Measurements from ENCODE around the gene CCDC127.

DNA sequence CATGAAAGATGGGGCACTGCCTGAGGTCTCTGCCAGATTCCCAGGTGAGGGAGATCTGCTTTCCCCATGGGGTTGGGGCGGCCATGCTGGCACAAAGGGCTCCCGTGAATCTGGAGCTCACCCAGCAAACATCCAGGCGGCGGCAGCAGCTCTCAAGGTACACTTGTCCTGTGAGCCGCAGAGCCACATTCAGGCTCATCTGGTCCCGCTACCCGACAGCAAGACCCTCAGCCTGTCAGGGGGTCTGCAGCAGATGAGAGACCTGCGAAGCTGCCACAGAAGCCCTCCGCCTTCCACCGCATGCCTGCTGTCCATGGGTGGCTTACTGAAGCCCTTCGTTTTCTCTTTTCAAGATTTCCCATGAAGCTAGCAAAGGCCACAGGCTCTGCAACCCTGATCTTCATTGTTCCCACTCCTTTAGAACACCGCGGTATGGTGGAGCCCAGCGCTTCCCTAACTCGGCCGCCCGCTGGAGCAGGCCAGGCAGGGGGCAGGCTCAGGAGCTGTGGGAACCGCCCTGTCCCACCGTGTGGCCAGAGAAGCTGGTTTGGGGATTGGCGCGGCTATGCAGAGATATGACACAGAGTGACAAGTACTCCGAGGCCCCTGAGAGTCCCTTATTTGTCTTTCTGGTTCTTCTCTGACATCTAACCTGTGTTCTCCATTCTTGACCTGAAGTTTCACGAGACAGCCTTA is 17.9 kb downstream of the CCDC127 start:
- TF ChIP-seq, protein P1, sequence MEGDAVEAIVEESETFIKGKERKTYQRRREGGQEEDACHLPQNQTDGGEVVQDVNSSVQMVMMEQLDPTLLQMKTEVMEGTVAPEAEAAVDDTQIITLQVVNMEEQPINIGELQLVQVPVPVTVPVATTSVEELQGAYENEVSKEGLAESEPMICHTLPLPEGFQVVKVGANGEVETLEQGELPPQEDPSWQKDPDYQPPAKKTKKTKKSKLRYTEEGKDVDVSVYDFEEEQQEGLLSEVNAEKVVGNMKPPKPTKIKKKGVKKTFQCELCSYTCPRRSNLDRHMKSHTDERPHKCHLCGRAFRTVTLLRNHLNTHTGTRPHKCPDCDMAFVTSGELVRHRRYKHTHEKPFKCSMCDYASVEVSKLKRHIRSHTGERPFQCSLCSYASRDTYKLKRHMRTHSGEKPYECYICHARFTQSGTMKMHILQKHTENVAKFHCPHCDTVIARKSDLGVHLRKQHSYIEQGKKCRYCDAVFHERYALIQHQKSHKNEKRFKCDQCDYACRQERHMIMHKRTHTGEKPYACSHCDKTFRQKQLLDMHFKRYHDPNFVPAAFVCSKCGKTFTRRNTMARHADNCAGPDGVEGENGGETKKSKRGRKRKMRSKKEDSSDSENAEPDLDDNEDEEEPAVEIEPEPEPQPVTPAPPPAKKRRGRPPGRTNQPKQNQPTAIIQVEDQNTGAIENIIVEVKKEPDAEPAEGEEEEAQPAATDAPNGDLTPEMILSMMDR (IDR thresholded peaks at IDR 0.05; ENCODE audit: low read depth, low read length, poor library complexity, severe bottlenecking): no peak
- TF ChIP-seq EZH2phosphoT487 (IDR thresholded peaks at IDR 0.05; ENCODE audit: borderline replicate concordance, low read length): no peak

All from DOHH2 (cell line).